Ectodermal cell (in vitro differentiated cells): Measurements from ENCODE around the gene KLK6.

Experiments used
- H3K27ac ChIP-seq: 2 replicates; pipeline ENCODE4 v1.7.0; 2013; ENCODE audit warnings: mild to moderate bottlenecking, low read depth, low read length; ENCODE audit not compliant: insufficient read depth, poor library complexity, severe bottlenecking
- H3K27me3 ChIP-seq: 2 replicates; pipeline ENCODE4 v1.7.0; 2013; ENCODE audit warnings: mild to moderate bottlenecking, low read length; ENCODE audit not compliant: insufficient read depth, control insufficient read depth, poor library complexity, severe bottlenecking
- H3K36me3 ChIP-seq: one replicate; pipeline ENCODE4 v1.7.0; 2013; ENCODE audit warnings: low read length; ENCODE audit not compliant: control insufficient read depth, insufficient read depth
- H3K4me1 ChIP-seq: one replicate; pipeline ENCODE4 v1.7.0; 2013; ENCODE audit warnings: low read length; ENCODE audit not compliant: control insufficient read depth, insufficient read depth
- H3K4me3 ChIP-seq: 2 replicates; pipeline ENCODE4 v1.7.0; 2013; ENCODE audit warnings: low read depth, low read length, control low read depth; ENCODE audit not compliant: insufficient read depth
- H3K9me3 ChIP-seq: 2 replicates; pipeline ENCODE4 v1.7.0; 2013; ENCODE audit warnings: mild to moderate bottlenecking, low read length, moderate library complexity; ENCODE audit not compliant: control insufficient read depth
- WGBS, 2 experiments: methylation state at CpG; one replicate each; pipeline ENCODE4 v1.1.7; 2013; ENCODE audit warnings: missing lambda C conversion rate in 2 of 2; 5-methylcytosine and 5-hydroxymethylcytosine counted together

The KLK6 gene

DNA sequence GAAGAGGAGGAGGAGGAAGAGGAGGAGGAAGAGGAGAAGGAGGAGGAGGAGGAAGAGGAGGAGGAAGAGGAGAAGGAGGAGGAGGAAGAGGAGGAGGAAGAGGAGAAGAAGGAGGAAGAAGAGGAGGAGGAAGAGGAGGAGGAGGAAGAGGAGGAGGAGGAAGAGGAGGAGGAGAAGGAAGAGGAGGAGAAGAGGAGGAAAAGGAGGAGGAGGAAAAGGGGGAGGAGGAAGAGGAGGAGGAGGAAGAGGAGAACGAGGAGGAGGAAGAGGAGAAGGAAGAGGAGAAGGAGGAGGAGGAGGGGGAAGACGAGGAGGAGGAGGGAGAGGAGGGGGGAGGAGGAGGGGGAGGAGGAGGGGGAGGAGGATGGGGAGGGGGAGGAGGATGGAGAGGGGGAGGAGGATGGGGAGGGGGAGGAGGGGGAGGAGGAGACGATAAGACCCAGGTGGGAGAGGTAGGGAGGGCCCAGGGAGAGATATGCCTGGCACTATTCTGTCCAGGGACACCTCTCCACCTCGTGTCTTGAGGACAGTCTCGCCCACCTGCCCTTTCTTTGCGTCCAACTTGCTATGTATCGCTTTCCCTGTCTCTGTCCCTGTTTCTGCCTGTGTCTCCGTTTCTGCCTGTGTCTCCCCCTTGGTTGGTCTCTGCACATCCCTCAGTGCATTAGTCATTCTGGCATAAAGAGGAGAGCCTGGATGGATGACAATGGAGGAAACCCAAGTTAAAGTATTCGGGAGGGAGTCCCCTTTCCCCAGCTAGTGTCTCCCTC, 9.5 kb downstream of the KLK6 start:
- Histone ChIP-seq H3K36me3 (no peaks in the 10 kb centered on the region), H3K27ac (no peak overlapping the region), H3K9me3 (no peaks in the 10 kb centered on the region), H3K4me3 (no peak overlapping the region), H3K27me3 (peaks cover 6% of the 10 kb centered on the region), H3K4me1 (no peaks in the 10 kb centered on the region)
- WGBS, 2 experiments: 55 to 61% methylated on average over 7 to 8 of the region's 9 CpGs

DNA sequence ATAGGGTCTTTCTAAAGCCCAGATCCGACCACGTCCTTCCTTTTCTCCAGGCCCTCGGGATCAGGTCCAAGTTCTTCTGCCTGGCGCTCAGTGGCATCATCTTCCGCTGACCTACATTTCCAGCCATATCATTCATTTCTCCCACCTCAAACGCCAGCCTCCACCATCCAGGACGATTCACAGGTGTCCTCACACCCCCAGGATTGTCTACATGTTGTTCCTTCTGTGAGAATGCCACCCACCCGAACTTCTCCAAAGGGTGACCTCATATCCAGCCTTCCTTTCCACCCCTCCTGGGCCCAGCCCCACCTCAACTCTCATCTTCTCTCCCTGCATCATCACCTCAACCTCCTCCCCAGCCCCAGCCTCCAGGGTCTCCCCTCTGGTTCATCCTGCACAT, 11.8 kb downstream of the KLK6 start:
- Histone ChIP-seq H3K4me3 (no peak overlapping the region), H3K27me3 (peaks cover 6% of the 10 kb centered on the region), H3K27ac (no peak overlapping the region), H3K4me1 (no peaks in the 10 kb centered on the region), H3K36me3 (no peaks in the 10 kb centered on the region), H3K9me3 (no peaks in the 10 kb centered on the region)
- WGBS, 2 experiments: 86 to 90% methylated on average over 8 of the region's 8 CpGs

DNA sequence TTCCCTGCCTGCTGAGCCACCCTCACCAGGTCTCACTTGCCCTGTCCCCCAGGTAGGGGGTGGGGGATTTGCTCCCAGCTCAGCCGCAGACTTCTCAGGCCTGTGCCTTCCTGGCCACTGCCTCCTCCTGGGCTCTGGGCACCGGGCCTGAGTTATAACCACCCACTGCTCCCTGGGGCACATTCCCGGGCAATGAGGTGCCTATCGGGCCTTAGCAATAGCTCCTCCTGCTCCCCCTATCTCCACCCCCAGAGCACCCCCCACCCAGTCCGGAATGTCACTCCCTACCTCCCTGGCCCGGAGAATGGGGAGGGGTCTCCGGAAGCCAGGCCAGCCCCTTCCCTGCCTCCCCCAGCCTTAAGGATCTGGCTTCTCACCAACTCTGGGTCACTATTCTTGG, 16.5 kb downstream of the KLK6 start, which contains the start of gene KLK5:
KLK5 (minus strand) TSS at position 129 of the 400 bp plus-strand sequence. CDS start 381 bp downstream, outside the sequence.
- WGBS, 2 experiments: 59 to 62% methylated on average over 7 of the region's 7 CpGs
- Histone ChIP-seq H3K27me3 (no peaks in the 10 kb centered on the region), H3K9me3 (no peaks in the 10 kb centered on the region), H3K27ac (no peak within 1 kb of the TSS), H3K36me3 (no peaks in the 10 kb centered on the region), H3K4me1 (no peaks in the 10 kb centered on the region), H3K4me3 (no peak within 1 kb of the TSS)

DNA sequence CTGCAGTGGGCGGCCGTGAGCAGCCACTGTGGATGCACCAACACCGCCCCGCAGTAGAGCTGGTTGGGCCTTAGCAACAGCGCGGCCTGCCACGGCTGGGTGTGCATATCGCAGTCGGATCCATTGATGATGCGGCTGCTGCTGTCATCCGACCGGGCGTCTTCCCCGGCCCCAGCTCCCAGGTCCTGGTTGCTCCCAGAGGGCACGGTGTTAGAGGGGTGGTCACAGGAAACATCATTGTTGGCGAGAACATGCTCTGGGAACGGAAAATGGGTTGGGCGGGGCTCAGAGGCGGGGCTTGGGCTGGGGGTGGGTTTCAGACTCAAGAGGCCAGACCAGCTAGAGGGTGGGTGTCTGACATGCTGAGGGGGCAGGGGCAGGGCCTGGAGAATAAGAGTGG, 19.5 kb downstream of the KLK6 start:
- no peaks in the 10 kb centered on the region for H3K36me3 ChIP-seq
- 91 to 93% methylated on average over 19 of the region's 19 CpGs for WGBS, 2 experiments
- no peak overlapping the region for H3K27ac ChIP-seq
- no peak overlapping the region for H3K4me3 ChIP-seq
- no peaks in the 10 kb centered on the region for H3K9me3 ChIP-seq
- no peaks in the 10 kb centered on the region for H3K27me3 ChIP-seq
- no peaks in the 10 kb centered on the region for H3K4me1 ChIP-seq

DNA sequence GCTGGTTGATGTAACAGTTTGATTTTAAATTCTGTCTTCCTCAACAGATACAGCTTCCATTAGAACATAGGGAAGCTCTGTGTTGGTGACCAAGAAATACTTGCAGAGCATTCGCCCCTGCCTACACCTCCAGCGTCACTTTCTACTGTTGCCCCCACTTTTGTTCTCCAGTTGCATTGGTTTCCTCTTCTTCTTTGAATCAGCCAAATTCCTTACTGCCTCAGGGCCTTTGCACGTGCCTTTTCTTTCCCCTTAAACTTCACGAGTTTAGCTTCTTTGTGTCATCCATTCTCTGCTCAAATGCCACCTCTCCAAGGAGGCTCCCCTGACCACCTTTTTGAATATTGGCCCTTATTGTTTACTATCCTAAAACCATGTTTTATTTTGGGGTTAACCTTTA, 22.3 kb downstream of the KLK6 start:
- H3K4me1 ChIP-seq: no peaks in the 10 kb centered on the region
- H3K27ac ChIP-seq: no peak overlapping the region
- no peaks in the 10 kb centered on the region for H3K27me3 ChIP-seq
- no peaks in the 10 kb centered on the region for H3K9me3 ChIP-seq
- H3K36me3 ChIP-seq: no peaks in the 10 kb centered on the region
- no peak overlapping the region for H3K4me3 ChIP-seq
- 71 to 72% methylated on average over 4 of the region's 4 CpGs for WGBS, 2 experiments

DNA sequence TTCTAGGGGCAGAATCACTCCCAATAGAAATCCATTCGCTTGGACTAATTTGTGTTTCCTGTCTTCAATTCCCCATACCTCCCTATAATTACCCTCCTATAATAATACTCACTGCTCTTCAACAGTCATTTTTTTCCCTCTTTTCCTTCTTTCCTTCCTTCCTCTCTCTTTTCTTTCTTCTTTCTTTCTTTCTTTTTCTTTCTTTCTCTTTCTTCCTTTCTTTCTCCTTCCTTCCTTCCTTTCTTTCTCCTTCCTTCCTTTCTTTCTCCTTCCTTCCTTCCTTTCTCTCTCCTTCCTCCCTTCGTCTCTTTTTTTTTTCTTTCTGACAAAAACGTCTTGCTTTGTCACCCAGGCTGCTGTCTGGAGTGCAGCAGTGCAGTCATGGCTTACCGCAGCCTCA, 24.6 kb downstream of the KLK6 start:
- 67 to 71% methylated on average over 4 of the region's 4 CpGs for WGBS, 2 experiments
- no peak overlapping the region for H3K27ac ChIP-seq
- H3K9me3 ChIP-seq: no peaks in the 10 kb centered on the region
- H3K27me3 ChIP-seq: no peaks in the 10 kb centered on the region
- H3K4me1 ChIP-seq: no peaks in the 10 kb centered on the region
- no peak overlapping the region for H3K4me3 ChIP-seq
- H3K36me3 ChIP-seq: no peaks in the 10 kb centered on the region

DNA sequence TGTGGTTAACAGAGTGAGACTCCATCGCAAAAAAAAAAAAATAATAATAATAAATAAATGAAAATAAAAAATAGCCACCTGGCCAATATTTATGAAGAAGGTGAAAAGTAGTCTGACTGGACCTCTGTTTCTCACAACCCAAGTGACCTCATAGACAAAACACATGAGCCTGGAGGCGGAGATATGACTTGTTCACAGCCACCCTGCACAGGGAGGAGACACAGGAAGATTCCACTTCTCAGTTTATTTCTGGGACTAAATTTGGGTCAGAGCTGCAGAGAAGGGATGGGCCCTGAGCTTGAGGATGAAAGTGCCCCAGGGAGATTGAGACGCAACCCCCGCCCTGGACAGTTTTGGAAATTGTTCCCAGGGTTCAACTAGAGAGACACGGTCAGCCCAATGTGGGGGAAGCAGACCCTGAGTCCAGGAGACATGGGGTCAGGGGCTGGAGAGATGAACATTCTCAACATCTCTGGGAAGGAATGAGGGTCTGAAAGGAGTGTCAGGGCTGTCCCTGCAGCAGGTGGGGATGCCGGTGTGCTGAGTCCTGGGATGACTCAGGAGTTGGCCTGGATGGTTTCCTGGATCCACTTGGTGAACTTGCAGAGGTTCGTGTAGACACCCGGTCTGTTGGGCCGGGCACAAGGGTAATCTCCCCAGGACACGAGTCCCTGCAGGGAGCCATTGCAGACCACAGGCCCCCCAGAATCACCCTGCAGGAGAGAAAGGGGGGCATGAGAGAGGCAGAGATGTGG, 26.1 kb downstream of the KLK6 start:
- no peaks in the 10 kb centered on the region for H3K36me3 ChIP-seq
- no peak overlapping the region for H3K4me3 ChIP-seq
- no peaks in the 10 kb centered on the region for H3K9me3 ChIP-seq
- H3K4me1 ChIP-seq: no peaks in the 10 kb centered on the region
- no peak overlapping the region for H3K27ac ChIP-seq
- H3K27me3 ChIP-seq: no peaks in the 10 kb centered on the region
- 88% methylated on average over 9 of the region's 10 CpGs for WGBS, 2 experiments

DNA sequence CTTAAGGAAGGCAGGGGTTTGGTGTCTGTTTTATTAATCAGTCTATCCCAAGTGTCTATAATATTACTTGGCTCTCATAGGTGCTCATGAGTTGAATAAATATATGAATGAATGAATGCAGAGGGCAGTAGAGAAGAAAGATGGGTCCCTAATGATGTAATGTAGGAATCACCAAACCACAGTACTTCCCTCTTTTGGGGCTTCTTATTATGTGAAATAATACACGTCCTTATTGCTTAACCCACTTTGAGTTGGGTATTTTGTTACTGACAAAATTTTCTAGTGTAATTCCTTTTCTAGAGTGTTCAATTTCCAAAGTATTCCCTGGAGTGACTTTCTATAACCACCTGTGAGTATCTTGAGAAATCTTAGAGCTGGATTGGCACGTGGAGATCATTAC, 29.8 kb downstream of the KLK6 start:
- no peaks in the 10 kb centered on the region for H3K4me1 ChIP-seq
- no peaks in the 10 kb centered on the region for H3K27me3 ChIP-seq
- WGBS, 2 experiments: 71 to 83% methylated on average over 1 to 2 of the region's 2 CpGs
- H3K27ac ChIP-seq: no peak overlapping the region
- no peaks in the 10 kb centered on the region for H3K36me3 ChIP-seq
- H3K4me3 ChIP-seq: no peak overlapping the region
- H3K9me3 ChIP-seq: no peaks in the 10 kb centered on the region

DNA sequence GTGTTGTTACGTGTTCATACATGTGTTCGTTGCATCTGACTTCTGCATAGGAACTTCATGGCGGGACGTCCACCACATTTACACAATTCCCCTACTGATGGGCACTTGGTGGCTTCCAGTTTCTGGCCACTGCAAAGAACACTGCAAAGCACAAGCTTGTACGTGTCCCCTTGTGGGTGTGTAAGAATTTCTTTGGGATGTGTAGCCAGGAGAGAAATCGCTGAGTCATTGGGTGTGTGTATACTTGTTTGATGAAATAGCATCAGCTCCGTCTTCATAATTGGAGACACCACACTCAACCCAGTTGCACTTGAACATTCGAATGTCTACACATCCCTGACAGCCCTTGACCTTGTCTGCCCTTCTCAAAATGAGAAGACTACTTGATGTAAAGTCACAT, 35.8 kb downstream of the KLK6 start:
- H3K4me1 ChIP-seq: no peaks in the 10 kb centered on the region
- WGBS, 2 experiments: 94 to 95% methylated on average over 8 of the region's 8 CpGs
- H3K36me3 ChIP-seq: no peaks in the 10 kb centered on the region
- H3K27me3 ChIP-seq: peaks cover 16% of the 10 kb centered on the region
- no peak overlapping the region for H3K27ac ChIP-seq
- no peak overlapping the region for H3K4me3 ChIP-seq
- H3K9me3 ChIP-seq: no peaks in the 10 kb centered on the region

DNA sequence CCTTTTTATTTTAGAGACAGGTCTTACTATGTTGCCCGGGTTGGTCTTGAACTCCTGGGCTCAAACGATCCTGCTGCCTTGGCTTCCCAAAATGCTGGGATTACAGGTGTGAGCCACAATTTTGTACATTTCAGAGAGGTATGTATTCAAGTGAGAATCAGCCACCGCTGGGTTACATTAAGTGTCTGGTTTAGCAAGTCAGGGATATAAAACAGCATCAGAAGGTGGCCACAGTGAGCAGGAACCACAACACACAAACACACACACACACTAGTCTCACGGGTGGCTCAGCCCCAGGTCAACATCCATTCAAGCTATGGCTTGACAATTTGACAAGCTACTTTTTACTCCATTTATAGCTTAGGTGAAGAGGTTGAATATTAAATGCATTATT, 36.7 kb downstream of the KLK6 start:
- Histone ChIP-seq H3K27me3 (peaks cover 16% of the 10 kb centered on the region), H3K9me3 (no peaks in the 10 kb centered on the region), H3K36me3 (no peaks in the 10 kb centered on the region), H3K4me1 (no peaks in the 10 kb centered on the region), H3K4me3 (no peak overlapping the region), H3K27ac (no peak overlapping the region)
- 72 to 74% methylated on average over 4 of the region's 4 CpGs for WGBS, 2 experiments
